ENCODE data around the gene PRICKLE2.

Gene PRICKLE2

DNA sequence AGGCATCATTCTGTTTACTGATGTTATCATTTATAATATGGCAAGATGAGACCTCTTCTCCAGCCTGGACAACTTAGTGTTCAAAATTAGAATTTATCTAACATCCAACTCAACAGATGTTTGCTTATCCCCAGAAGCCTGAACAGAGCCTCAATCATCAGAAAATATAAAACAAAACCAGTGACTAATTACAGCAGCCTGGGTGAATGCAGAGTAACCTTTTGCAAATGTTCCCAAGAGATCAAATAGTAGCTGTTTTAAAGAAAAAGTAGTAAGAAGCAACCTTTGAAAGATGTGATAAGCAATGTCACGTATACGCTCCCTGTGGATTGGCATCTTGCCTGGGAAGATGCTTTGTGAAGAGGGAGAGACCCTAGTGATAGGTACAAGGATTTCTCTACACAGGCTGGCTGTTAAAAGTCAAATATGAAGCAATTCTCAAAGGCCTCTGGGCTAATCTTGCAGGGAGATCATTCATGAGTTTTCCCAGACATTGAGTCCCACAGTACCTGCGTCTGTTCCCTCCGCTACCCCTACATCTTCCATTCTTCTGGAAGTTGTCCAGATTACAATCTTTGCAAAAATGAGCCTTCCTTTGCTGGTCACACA, 39.3 kb upstream of the PRICKLE2 start:
- H3K9ac ChIP-seq (ENCODE audit: low read depth, low read length) = no peak overlapping the region
- no peaks in the 10 kb centered on the region for H3K9me3 ChIP-seq (ENCODE audit: control insufficient read depth, insufficient read depth, low read length)
- no peaks in the 10 kb centered on the region; the same call in 1 of the 2 replicates for H3K36me3 ChIP-seq (ENCODE audit: insufficient read depth, low read length)
- H3K4me1 ChIP-seq (ENCODE audit: insufficient read depth, low read length) = peaks cover 26% of the 10 kb centered on the region

DNA sequence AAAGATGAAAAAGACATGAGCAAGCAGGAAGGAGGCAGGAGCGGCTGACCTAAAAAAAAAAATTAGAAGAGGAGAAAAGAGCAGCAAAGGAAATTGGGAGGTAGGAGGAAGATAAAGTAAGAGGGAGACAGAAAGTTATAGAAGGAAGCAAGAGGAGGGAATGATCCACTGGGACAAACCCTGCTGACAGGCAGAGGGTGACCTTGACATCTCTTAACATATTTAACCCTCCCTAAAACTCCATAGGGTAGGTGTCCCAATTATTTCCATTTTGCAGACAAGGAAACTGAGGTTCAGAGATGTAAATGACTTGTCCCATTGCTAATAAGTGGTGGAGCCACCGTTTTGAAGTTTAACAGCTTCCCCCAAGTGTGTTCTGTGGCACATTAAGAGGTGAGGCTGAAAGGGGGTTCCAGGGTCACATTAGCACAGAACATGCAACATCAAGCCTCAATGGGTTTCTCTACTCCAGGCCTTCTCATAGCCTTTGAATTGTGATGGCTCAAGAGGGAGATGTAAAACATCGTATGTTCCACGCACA, 37.4 kb upstream of the PRICKLE2 start:
- H3K9ac ChIP-seq (ENCODE audit: low read depth, low read length) = no peak overlapping the region
- no peaks in the 10 kb centered on the region; the same call in 1 of the 2 replicates for H3K36me3 ChIP-seq (ENCODE audit: insufficient read depth, low read length)
- H3K4me1 ChIP-seq (ENCODE audit: insufficient read depth, low read length) = peaks cover 19% of the 10 kb centered on the region; the same call in 1 of the 2 replicates
- H3K9me3 ChIP-seq (ENCODE audit: control insufficient read depth, insufficient read depth, low read length) = no peaks in the 10 kb centered on the region

DNA sequence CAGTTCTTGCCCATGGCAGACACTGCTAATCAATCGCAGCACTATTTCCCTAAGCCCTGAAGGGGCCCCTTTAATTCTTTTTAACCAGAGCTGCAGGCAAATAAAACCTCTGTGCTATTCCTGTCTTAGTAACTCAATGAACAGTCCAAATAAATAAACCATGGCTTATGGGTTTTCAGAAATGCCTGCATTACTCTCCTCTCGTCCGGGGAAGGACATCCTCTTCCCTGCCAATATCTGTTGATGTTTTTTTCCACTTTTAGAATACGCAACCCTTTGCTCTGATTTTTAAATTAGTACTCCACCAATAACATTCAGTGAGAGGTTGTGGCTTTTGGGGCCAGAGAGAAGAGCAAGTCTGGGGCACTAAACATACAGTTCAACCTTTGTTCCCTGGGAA, 35.2 kb upstream of the PRICKLE2 start:
- H3K4me1 ChIP-seq (ENCODE audit: insufficient read depth, low read length) = peaks cover 5% of the 10 kb centered on the region; the same call in 1 of the 2 replicates
- H3K9ac ChIP-seq (ENCODE audit: low read depth, low read length) = no peak overlapping the region

DNA sequence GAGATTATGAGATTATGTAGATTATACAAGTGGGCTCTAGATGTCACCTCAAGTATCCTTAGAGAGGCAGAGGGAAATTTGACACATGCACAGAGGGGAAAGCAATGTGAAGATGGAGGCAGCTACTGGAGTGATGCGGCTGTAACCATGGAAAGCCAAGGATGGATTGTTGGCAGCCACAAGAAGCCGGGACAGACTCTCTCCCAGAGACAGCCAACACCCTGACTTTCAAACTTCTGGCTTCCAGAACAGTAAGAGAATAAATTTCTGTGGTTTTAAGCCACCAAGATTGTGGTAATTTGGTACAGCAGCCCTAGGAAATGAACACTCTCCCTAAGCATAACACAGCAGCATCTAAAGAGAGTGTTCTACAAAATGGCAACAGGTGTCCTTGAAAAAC, 34.4 kb upstream of the PRICKLE2 start:
- Histone ChIP-seq H3K4me1 (ENCODE audit: insufficient read depth, low read length) (0 out of 2 replicates have a peak, but pooled peaks cover under 1% of the 10 kb centered on the region), H3K9ac (ENCODE audit: low read depth, low read length) (no peak overlapping the region), H3K36me3 (ENCODE audit: insufficient read depth, low read length) (no peaks in the 10 kb centered on the region), H3K9me3 (ENCODE audit: control insufficient read depth, insufficient read depth, low read length) (no peaks in the 10 kb centered on the region)

More for the DNA sequence above, 35.2 kb upstream of the PRICKLE2 start:
- no peaks in the 10 kb centered on the region for H3K36me3 ChIP-seq (ENCODE audit: insufficient read depth, low read length)
- no peaks in the 10 kb centered on the region for H3K9me3 ChIP-seq (ENCODE audit: control insufficient read depth, insufficient read depth, low read length)

DNA sequence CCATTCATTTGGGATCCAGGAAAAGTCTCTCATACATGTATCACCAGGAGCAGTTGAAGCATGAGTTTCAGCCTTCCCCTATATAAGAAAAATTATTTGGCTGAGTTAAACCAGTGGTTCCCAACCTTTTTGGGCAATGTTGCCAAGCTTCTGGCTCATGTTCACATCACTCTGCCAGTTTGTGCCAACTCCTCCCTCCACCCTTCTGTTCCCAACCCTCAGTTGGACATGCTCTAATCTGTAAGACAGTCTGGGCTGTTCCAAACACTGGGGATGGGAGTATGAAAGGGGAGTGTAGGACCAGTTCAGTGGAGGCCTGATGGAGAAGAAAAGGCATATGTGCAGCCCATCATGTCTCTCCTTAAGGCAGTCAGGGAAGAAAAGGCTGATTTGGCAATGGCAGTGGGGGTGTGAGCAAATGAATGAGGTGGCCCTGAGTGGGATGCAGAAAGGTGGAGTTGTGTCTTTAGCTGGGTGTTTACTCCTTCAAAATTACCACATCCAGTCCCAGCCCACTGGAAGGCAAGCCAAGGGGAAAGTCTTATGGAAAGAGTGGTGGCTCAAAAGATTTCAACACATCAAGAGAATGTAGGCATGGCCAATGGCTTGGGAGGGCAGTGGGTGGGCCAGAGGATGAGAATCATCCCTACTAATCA, 32.0 kb upstream of the PRICKLE2 start:
- H3K9ac ChIP-seq (ENCODE audit: low read depth, low read length) = no peak overlapping the region
- H3K4me1 ChIP-seq (ENCODE audit: insufficient read depth, low read length) = no peaks in the 10 kb centered on the region
- no peaks in the 10 kb centered on the region for H3K9me3 ChIP-seq (ENCODE audit: control insufficient read depth, insufficient read depth, low read length)
- H3K36me3 ChIP-seq (ENCODE audit: insufficient read depth, low read length) = no peaks in the 10 kb centered on the region

DNA sequence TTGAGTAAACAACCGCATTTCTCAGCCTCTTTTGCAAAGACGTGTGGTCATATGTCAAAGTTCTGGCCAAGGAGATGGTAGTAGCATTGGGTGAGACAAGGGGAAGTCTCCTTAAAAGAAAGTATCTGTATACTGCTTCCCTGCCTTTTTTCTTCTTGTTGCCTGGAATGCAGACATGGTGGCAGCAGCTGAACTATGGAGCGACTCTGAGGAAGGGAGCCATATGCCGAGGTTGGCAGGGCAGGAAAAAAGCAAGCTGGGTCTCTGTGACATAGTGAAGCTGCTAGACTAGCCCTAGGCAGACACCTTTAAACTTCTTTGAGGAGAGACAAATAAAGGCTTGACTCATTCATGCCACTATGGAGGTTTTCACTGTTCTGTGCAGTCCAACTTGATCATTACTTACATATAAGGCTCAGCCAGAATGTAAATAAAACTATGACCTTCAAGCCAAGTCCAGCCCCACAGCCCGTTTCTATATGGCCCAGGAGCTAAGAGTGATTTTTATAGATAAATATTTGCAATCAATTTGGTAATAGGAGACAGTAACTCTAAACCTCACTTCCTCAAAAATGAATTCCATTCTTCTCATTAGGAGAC, 30.6 kb upstream of the PRICKLE2 start:
- H3K4me1 ChIP-seq (ENCODE audit: insufficient read depth, low read length) = no peaks in the 10 kb centered on the region; the same call in 1 of the 2 replicates
- H3K9me3 ChIP-seq (ENCODE audit: control insufficient read depth, insufficient read depth, low read length) = no peaks in the 10 kb centered on the region
- H3K9ac ChIP-seq (ENCODE audit: low read depth, low read length) = no peak overlapping the region
- no peaks in the 10 kb centered on the region for H3K36me3 ChIP-seq (ENCODE audit: insufficient read depth, low read length)

DNA sequence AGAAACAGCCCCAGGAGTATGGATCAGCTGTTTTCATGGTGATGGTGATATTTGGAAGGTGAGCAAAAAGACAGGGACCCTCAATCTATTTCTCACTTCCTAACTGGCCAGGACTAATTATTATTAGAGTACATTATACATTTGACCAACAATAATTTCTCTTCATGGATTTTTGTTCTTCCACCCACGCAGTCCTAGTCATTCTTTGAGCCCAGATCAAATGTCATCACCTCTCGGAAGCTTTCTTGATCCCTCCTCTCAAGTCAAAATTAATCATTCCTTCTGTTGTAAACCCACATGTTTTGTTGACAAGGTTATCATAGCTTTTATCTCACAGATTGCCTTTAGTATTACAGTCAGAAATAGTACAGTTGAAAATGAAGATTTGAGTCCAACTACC, 29.2 kb upstream of the PRICKLE2 start:
- Histone ChIP-seq H3K36me3 (ENCODE audit: insufficient read depth, low read length) (no peaks in the 10 kb centered on the region), H3K4me1 (ENCODE audit: insufficient read depth, low read length) (no peaks in the 10 kb centered on the region; the same call in 1 of the 2 replicates), H3K9me3 (ENCODE audit: control insufficient read depth, insufficient read depth, low read length) (no peaks in the 10 kb centered on the region), H3K9ac (ENCODE audit: low read depth, low read length) (no peak overlapping the region)

DNA sequence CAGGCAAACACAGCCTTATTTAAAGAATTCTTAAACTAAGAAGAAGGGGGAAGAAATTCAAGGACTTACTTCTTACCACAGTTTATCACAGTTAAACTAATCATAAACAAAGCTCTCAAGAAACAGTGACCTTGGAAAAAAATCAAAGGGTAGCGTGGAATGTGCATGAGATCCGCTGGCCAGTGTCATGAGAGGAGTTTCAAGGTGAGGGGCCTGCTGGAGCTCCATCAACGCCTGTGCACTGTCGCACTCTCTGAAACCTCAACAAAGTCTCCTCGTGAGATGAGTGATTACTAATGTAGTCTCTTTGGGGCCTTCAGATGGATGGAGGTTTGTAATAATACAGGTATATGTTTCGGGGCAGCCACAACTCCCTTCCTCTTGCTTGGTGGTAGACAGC, 28.4 kb upstream of the PRICKLE2 start:
- Histone ChIP-seq H3K36me3 (ENCODE audit: insufficient read depth, low read length) (no peaks in the 10 kb centered on the region), H3K4me1 (ENCODE audit: insufficient read depth, low read length) (no peaks in the 10 kb centered on the region; the same call in 1 of the 2 replicates)

DNA sequence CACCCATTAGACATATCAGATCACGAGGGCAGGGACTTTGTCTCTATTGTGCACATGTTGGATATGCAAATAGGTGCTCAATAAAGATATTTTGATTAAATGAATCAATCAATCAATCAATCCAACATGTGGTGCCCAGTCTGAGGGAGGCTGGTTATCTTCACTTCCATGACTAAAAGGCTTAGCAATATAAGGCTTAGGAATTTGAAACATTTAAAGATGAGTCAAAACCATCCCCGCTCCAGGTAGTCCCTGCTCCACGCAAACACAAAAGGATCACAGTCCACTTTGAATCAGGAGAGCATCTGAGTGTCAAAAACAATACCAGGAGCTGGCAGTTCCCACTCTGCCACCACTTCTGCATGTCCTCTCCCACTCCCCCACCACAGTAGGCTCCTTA, 25.8 kb upstream of the PRICKLE2 start:
- no peaks in the 10 kb centered on the region for H3K36me3 ChIP-seq (ENCODE audit: insufficient read depth, low read length)
- H3K4me1 ChIP-seq (ENCODE audit: insufficient read depth, low read length) = no peaks in the 10 kb centered on the region; the same call in 1 of the 2 replicates

More for the DNA sequence above, 28.4 kb upstream of the PRICKLE2 start:
- Histone ChIP-seq H3K9ac (ENCODE audit: low read depth, low read length) (no peak overlapping the region), H3K9me3 (ENCODE audit: control insufficient read depth, insufficient read depth, low read length) (no peaks in the 10 kb centered on the region)

DNA sequence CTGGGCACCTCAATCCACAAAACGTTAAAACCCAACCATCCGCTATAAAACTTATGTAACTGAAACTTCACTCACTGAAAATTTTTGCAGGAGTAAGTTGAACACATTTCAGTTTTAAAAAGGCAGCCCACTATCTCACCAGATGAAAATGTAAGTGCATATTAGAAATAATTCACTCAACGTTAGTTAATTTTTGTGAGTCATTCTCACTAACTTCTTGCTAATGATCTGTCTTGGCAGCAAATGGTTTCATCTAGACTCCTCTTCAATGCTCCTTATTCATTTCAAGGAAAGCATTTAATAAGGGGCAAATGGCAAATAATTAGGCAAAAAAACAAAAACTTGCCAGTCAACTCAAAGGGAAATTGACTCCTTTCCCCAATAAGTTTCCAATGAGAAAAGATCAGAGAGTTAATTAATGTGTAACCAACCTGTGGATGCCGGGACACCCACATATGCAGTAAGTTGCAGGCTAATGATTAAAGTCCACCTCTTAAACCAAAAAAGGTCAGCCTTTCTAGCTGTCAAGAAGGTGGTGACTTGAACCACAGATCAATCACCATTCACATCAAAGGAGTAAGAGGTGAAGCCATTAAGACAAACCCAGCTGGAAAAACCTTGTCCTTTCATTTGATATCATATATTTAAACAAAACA, 22.9 kb upstream of the PRICKLE2 start:
- H3K4me1 ChIP-seq (ENCODE audit: insufficient read depth, low read length) = no peaks in the 10 kb centered on the region; the same call in 1 of the 2 replicates
- no peaks in the 10 kb centered on the region for H3K36me3 ChIP-seq (ENCODE audit: insufficient read depth, low read length)
- H3K9ac ChIP-seq (ENCODE audit: low read depth, low read length) = no peak overlapping the region
- H3K9me3 ChIP-seq (ENCODE audit: control insufficient read depth, insufficient read depth, low read length) = no peaks in the 10 kb centered on the region

More for the DNA sequence above, 25.8 kb upstream of the PRICKLE2 start:
- Histone ChIP-seq H3K9ac (ENCODE audit: low read depth, low read length) (no peak overlapping the region), H3K9me3 (ENCODE audit: control insufficient read depth, insufficient read depth, low read length) (no peaks in the 10 kb centered on the region)

DNA sequence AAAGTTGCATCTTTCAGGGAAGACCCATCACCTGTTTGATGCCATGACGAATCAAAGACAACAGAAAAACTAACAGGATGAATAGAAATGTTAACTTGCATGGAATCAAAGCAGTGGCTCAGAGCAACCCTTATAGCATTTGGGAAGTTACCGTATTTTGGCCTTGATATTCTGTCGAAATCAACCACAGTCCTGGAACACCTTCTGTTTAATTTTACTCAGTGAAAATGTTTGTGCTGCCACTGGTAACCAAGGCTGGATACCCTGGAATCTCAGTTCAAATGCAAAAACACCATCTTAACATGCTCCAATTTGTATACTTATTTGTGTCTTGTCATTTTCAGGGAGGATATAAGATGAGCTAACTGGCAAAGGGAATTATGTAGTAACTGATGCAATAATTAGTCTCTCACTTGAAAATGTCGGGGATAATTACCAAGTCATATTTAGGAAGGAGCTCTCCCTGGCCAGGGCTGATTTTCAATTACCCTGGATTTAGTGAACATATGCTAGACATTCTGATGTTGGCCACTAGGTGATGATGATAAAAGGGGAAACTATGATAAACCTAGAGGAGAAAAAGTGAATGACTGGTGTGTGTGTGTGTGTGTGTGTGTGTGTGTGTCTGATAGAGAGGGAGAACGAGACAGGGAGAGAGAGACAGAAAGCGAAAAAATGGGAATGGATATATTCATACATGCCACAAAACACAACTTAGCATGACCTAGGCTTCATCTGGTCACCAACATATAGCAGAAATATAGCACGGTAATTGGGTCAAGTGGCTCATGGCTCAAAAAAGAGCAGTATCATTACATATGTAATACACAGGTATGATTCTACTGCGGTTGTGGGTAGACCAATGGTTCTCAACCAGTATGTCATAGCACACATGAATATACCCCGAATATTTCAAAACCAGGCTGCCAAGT, 19.0 kb upstream of the PRICKLE2 start:
- no peak overlapping the region for H3K9ac ChIP-seq (ENCODE audit: low read depth, low read length)
- peaks cover 6% of the 10 kb centered on the region; the same call in 1 of the 2 replicates for H3K4me1 ChIP-seq (ENCODE audit: insufficient read depth, low read length)
- H3K9me3 ChIP-seq (ENCODE audit: control insufficient read depth, insufficient read depth, low read length) = no peaks in the 10 kb centered on the region
- H3K36me3 ChIP-seq (ENCODE audit: insufficient read depth, low read length) = no peaks in the 10 kb centered on the region

DNA sequence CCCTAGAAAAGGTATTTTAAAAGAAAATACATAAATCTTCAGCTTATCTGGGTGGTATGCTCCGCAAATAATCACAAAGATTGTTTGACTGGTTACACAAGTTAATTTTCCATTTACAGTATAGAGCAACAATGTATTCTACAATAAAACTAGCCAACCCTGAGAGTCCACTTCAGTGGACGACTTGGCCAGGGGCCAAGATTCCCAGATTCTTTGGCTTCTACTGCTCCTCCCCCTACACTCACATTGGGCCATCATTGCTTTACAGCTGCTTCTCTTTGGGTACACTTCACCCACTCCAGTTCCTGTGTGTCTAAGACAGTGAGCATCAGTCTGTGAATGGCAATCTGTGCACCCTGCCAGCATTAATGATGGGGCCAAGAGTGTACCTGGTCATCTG, 17.2 kb upstream of the PRICKLE2 start:
- Histone ChIP-seq H3K9ac (ENCODE audit: low read depth, low read length) (no peak overlapping the region), H3K4me1 (ENCODE audit: insufficient read depth, low read length) (peaks cover 19% of the 10 kb centered on the region; the same call in 1 of the 2 replicates), H3K9me3 (ENCODE audit: control insufficient read depth, insufficient read depth, low read length) (no peaks in the 10 kb centered on the region), H3K36me3 (ENCODE audit: insufficient read depth, low read length) (0 out of 2 replicates have a peak, but pooled peaks cover 2% of the 10 kb centered on the region)

DNA sequence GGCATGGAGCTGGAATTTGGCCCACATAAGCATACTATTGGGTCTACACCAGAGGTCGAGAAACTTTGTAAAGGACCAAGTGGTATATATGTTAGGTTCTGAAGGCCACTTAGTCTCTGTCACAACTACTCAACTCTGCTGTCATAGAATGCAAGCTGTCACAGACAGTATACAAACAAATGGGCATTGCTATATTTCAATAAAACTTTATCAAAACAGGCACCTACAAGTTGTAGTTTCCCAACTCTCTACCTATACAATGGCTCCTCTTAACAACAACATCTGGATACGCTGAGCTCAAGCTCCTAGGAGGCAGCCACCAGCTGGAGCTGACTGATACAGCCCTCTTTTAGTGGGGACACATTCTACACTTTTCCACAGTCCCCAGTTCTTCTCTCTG, 15.7 kb upstream of the PRICKLE2 start:
- no peaks in the 10 kb centered on the region for H3K9me3 ChIP-seq (ENCODE audit: control insufficient read depth, insufficient read depth, low read length)
- H3K36me3 ChIP-seq (ENCODE audit: insufficient read depth, low read length) = 0 out of 2 replicates have a peak, but pooled peaks cover 2% of the 10 kb centered on the region
- H3K9ac ChIP-seq (ENCODE audit: low read depth, low read length) = no peak overlapping the region
- peaks cover 19% of the 10 kb centered on the region; the same call in 1 of the 2 replicates for H3K4me1 ChIP-seq (ENCODE audit: insufficient read depth, low read length)
